SU-DHL-6 (cell line): ENCODE measurements around the gene RFFL.
A peak's percentile ranks its signal among the peaks of the same experiment; 100 is the strongest.

Experiments
- H2AFZ ChIP-seq: fragments of 200-600 bp; sonication (generic); 2 replicates; pipeline ENCODE4 v1.6.1; 2014; ENCODE audit warnings: low read depth, mild to moderate bottlenecking, moderate library complexity, mixed read lengths, antibody characterized with exemption, low read length; ENCODE audit not compliant: severe bottlenecking
- H3F3A ChIP-seq: fragments of 200-600 bp; shearing (Covaris generic); 2 replicates; pipeline ENCODE4 v1.6.0; 2016; ENCODE audit warnings: antibody characterized with exemption, mild to moderate bottlenecking; ENCODE audit not compliant: insufficient read depth
- H3K27ac ChIP-seq: fragments of 200-600 bp; sonication (generic); 2 replicates; pipeline ENCODE4 v1.5.1; 2016; ENCODE audit warnings: low read depth, mild to moderate bottlenecking, low read length, moderate library complexity, mixed read lengths
- H3K27me3 ChIP-seq: fragments of 200-600 bp; sonication (generic), shearing (Covaris generic); 2 replicates; pipeline ENCODE4 v1.6.0; 2014; ENCODE audit warnings: mild to moderate bottlenecking, low read length
- H3K36me3 ChIP-seq: fragments of 200-600 bp; sonication (generic); 2 replicates; pipeline ENCODE4 v1.6.1; 2014; ENCODE audit warnings: mild to moderate bottlenecking, low read length, mixed read lengths
- H3K4me2 ChIP-seq: fragments of 300-600, 200-600 bp; shearing (Covaris generic), sonication (generic); 2 replicates; pipeline ENCODE4 v1.6.0; 2014; ENCODE audit warnings: low read length, low read depth, mild to moderate bottlenecking; ENCODE audit not compliant: poor library complexity, severe bottlenecking
- H3K4me3 ChIP-seq: fragments of 200-600 bp; sonication (generic); 2 replicates; pipeline ENCODE4 v1.5.1; 2014; ENCODE audit warnings: antibody characterized with exemption, low read length, mild to moderate bottlenecking, mixed read lengths; ENCODE audit not compliant: insufficient read depth, poor library complexity, severe bottlenecking
- H3K79me2 ChIP-seq: fragments of 200-600 bp; sonication (generic); 2 replicates; pipeline ENCODE4 v1.6.1; 2014; ENCODE audit warnings: mild to moderate bottlenecking, low read length, moderate library complexity; ENCODE audit not compliant: insufficient read depth
- H3K9ac ChIP-seq: fragments of 200-600 bp; sonication (generic); 2 replicates; pipeline ENCODE4 v1.7.0; 2014; ENCODE audit warnings: mild to moderate bottlenecking, low read length
- H3K9me2 ChIP-seq: fragments of 200-600 bp; sonication (generic); replicated peaks from 2 replicates; pipeline ENCODE4 v1.6.1; 2014; ENCODE audit warnings: low read length; ENCODE audit not compliant: insufficient read depth
- H3K9me3 ChIP-seq: fragments of 200-600 bp; sonication (generic); 2 replicates; pipeline ENCODE4 v1.6.1; 2014; ENCODE audit warnings: low read length, mixed read lengths; ENCODE audit not compliant: insufficient read depth
- H4K20me1 ChIP-seq: fragments of 200-600 bp; sonication (generic); 2 replicates; pipeline ENCODE4 v1.6.1; 2014; ENCODE audit warnings: low read depth, mild to moderate bottlenecking, antibody characterized with exemption, low read length, moderate library complexity, mixed read lengths
- EZH2phosphoT487 ChIP-seq: fragments of 200-600 bp; sonication (generic), shearing (Covaris generic); conservative IDR thresholded peaks from 2 replicates; pipeline ENCODE4 v1.6.1; 2018; ENCODE audit warnings: mild to moderate bottlenecking, antibody characterized with exemption, low read length, moderate library complexity, mixed read lengths
- TF ChIP-seq, protein P1 (sequence below): fragments of 200-600 bp; sonication (generic); IDR thresholded peaks from one replicate; pipeline ENCODE4 v1.5.1; 2017; ENCODE audit warnings: antibody characterized with exemption, mild to moderate bottlenecking, low read length, moderate library complexity; ENCODE audit not compliant: insufficient read depth, poor library complexity, severe bottlenecking

RFFL gene

DNA sequence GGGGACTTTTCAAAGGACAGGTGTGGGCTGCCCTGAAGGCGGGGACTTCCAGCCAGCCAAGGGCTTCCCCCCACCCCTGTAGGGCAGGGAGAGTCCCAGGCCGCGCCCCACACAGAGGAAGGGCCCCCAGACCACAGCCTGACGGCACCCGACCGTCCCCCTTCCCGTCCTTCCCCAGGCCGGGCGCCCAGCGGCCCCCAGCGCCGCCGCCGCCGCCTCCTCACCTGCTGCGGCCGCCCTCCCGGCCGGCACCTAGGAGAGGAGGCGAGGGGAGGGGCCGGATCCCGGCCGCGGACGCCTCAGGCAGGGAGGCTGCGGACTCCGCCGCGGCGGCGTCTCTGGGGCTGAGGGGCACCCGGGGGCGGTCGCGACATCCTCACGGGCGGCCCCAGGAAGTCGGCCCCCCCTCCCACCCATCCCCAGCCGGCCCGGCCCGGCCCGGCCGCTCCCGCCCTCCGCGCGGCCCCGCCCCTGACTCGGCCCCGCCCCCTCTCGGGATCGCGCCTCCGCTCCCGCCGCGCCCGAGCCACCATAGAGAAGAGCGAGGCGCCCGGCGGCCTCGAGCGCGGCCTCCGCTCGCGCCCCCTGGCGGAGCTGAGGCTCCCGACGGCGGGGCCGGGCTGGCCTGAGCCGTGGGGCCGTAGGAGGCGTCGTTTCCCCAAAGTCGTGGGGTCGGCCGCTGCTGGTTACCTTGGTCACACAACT lies 25.5 kb upstream of the RFFL start:
- Histone ChIP-seq H4K20me1 (no peaks in the 10 kb centered on the region), H3K27ac (peak overlapping the region; percentile 29; the same call in 1 of the 2 replicates), H3K79me2 (no peaks in the 10 kb centered on the region), H3K9ac (peak overlapping the region; percentile 85), H2AFZ (peak overlapping the region; percentile 87), H3K4me2 (peak overlapping the region; percentile 75), H3F3A (0 out of 2 replicates have a peak, but pooled peaks cover 9% of the 10 kb centered on the region), H3K4me3 (peak overlapping the region; percentile 81), H3K27me3 (no peaks in the 10 kb centered on the region), H3K36me3 (no peaks in the 10 kb centered on the region), H3K9me3 (no peaks in the 10 kb centered on the region), H3K9me2 (no peaks in the 10 kb centered on the region)
- TF ChIP-seq EZH2phosphoT487 = no peak
- TF ChIP-seq, protein P1, sequence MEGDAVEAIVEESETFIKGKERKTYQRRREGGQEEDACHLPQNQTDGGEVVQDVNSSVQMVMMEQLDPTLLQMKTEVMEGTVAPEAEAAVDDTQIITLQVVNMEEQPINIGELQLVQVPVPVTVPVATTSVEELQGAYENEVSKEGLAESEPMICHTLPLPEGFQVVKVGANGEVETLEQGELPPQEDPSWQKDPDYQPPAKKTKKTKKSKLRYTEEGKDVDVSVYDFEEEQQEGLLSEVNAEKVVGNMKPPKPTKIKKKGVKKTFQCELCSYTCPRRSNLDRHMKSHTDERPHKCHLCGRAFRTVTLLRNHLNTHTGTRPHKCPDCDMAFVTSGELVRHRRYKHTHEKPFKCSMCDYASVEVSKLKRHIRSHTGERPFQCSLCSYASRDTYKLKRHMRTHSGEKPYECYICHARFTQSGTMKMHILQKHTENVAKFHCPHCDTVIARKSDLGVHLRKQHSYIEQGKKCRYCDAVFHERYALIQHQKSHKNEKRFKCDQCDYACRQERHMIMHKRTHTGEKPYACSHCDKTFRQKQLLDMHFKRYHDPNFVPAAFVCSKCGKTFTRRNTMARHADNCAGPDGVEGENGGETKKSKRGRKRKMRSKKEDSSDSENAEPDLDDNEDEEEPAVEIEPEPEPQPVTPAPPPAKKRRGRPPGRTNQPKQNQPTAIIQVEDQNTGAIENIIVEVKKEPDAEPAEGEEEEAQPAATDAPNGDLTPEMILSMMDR = peak; percentile 62

DNA sequence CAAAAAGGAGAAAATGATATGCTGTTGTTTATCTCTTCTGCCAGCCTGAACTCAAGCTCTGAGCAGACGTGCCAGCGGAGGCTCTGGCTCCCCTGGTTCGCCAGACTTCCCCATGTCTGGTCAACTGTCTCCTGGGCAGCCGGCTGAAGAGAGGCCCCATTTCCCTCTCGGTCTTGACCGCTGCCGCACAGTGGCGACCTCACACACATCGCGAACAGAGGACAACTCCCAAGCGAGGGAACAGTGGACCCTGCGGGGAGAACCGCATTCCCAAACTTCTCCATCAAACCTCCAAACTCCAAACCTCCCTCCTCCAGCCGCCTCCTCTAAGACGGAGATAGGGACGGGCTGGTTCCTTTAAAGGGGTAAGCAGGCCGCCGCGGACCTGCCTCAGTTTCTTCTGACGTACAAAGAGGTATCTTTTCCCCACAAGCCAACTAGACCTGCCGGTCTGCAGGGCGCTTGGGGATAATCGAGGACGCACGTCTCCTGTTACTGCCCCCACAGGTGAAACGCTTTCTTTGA lies 24.9 kb upstream of the RFFL start:
- TF ChIP-seq, protein P1 = no peak
- no peak for TF ChIP-seq EZH2phosphoT487
- Histone ChIP-seq H3K9ac (peak overlapping the region; percentile 85), H3K9me3 (no peaks in the 10 kb centered on the region), H2AFZ (peak overlapping the region; percentile 83), H3K4me3 (peak overlapping the region; percentile 81), H3K9me2 (no peaks in the 10 kb centered on the region), H3K27me3 (no peaks in the 10 kb centered on the region), H4K20me1 (no peaks in the 10 kb centered on the region), H3K79me2 (no peaks in the 10 kb centered on the region), H3F3A (0 out of 2 replicates have a peak, but pooled peaks cover 5% of the 10 kb centered on the region), H3K4me2 (peak overlapping the region; percentile 75), H3K27ac (no peak overlapping the region), H3K36me3 (no peaks in the 10 kb centered on the region)

DNA sequence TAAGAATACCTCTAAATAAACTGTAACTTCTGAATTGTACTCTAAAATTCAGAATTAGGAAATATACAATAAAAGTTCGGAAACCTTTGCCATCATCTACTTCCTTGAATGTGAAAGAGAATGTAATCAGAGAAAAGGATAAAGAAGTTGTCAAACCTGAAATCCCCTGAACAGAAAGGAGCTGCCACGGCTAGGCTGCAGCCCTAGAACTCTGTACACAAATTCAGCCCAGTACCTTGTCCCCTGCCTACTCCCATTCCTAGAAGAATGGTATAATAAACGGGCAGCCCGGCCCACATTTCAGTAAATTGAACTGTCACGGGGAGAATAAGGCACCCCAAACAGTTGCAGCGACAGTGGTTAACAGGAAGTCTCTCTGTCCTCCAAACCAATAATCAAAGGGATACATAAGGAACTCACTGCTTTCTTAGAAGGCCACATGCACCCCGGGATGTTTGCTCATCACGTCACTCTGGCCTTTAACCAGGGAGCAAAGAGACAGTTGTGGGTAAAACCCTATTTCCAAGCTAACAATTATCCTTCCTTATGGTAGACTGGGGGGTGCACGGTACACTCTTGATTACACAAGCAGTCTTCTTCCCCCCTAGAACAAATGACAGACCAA lies 24.3 kb upstream of the RFFL start:
- TF ChIP-seq, protein P1 = no peak
- TF ChIP-seq EZH2phosphoT487 = no peak
- no peaks in the 10 kb centered on the region for H4K20me1 ChIP-seq

More for the DNA sequence above, 24.3 kb upstream of the RFFL start:
- Histone ChIP-seq H3K9ac (peak overlapping the region; percentile 85; the same call in 1 of the 2 replicates), H3K9me3 (no peaks in the 10 kb centered on the region), H3K27ac (no peak overlapping the region), H3K9me2 (no peaks in the 10 kb centered on the region), H2AFZ (peak overlapping the region; percentile 83), H3K27me3 (no peaks in the 10 kb centered on the region), H3K79me2 (no peaks in the 10 kb centered on the region), H3K4me3 (peak overlapping the region; percentile 81), H3F3A (0 out of 2 replicates have a peak, but pooled peaks cover 5% of the 10 kb centered on the region), H3K36me3 (no peaks in the 10 kb centered on the region), H3K4me2 (peak overlapping the region; percentile 75)
